Motor neuron (in vitro differentiated cells): ENCODE measurements around the gene PIK3R3. TPM values are rescaled to one million over a fixed set of nuclear protein-coding genes. Genes with fewer than 3 reads are reported as not detected.
"Not testable (repeated sequence)": the region's sequence is repeated elsewhere in the genome, so short reads cannot be mapped to it uniquely, and the experiment has no call there.

Experiments used
- ATAC-seq, 8 experiments: fragments of 200-7000 bp; cut with Tn5 transposase; replicated peaks in 6 of 8; 2 replicates each; pipeline ENCODE4 v1.8.0; 2021; ENCODE audit warnings: mild to moderate bottlenecking in 8 of 8, moderate library complexity in 8 of 8
- H3K27ac ChIP-seq, 2 donors: fragments of 250-450 bp; sonication (Bioruptor Pico); 2 replicates each; pipeline ENCODE4 v1.9.0; 2021; ENCODE audit warnings: antibody characterized with exemption in 2 of 2, mild to moderate bottlenecking in 2 of 2, moderate library complexity in 1 of 2
- H3K4me1 ChIP-seq, 2 donors: fragments of 250-450 bp; sonication (Bioruptor Pico); replicated peaks in 1 of 2; 2 replicates each; pipeline ENCODE4 v1.6.1; 2021; ENCODE audit warnings: antibody characterized with exemption in 2 of 2, mild to moderate bottlenecking in 2 of 2, moderate library complexity in 1 of 2
- H3K4me3 ChIP-seq, 5 donors: fragments of 250-450 bp; sonication (Bioruptor Pico); 2 replicates each; pipeline ENCODE4 v1.9.0; 2021; ENCODE audit warnings: antibody characterized with exemption in 5 of 5, mild to moderate bottlenecking in 5 of 5, moderate library complexity in 4 of 5
- WGBS, 10 experiments: fragments of 450-650 bp; shearing (Covaris generic); methylation state at CpG; one replicate each; pipeline ENCODE4 v1.0.0; 2022; 5-methylcytosine and 5-hydroxymethylcytosine counted together
- in situ Hi-C, 9 experiments: fragments of 400-800 bp; cut with MboI; loops; one replicate each; pipeline ENCODE4 v1.15.0; 2021; ENCODE audit warnings: low sequenced_read_pairs in 9 of 9, low pct_unique_long_range_greater_than_20kb in 2 of 9; ENCODE audit not compliant: unreplicated experiment in 9 of 9
- total RNA-seq, 8 experiments: library from RNA; unstranded; fragments of 300-600 nt; gene quantifications; 2 replicates each; pipeline versions ENCODE4 v1.2.3 to v1.2.4, GENCODE V29; 2022

Gene PIK3R3
- total RNA-seq, 8 experiments from 2014 or later: 11.6 to 137 (median 39.1) TPM

DNA sequence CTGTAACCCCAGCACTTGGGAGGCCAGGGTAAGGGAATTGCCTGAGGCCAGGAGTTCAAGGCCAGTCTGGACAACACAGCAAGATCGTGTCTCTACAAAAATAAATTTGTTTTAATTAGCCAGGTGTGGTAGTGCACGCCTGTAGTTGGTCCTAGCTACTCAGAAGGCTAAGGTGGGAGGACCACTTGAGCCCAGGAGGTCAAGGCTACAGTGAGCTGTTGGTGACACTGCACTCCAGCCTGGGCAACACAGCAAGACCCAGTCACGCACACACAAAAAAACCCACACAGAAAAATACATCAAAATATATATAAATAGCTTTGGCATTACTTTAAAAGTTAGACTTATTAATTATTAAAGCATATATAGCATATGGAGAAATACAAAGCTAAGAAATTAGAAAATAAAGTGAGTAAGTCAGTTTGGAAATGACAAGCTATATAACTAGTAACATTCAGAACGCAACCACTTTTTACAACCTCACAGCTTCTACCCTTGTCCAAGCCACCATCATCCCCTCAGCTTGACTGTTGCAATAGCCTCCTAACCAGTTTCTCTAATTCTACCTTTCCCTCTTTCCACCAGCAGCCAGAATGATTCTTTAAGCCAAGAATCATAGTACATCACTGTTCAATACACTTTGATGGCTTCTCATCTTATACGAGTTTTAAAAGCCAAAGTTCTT lies 14.5 kb downstream of the PIK3R3 start:
- no peaks in the 10 kb centered on the region for H3K4me1 ChIP-seq
- H3K4me3 ChIP-seq: no peak overlapping the region
- no peak for ATAC-seq
- H3K27ac ChIP-seq: no peak overlapping the region
- in situ Hi-C loops: no loop called here
- WGBS, 10 experiments: 64 to 100% (median 93%) methylated on average over 1 to 5 of the region's 5 CpGs

DNA sequence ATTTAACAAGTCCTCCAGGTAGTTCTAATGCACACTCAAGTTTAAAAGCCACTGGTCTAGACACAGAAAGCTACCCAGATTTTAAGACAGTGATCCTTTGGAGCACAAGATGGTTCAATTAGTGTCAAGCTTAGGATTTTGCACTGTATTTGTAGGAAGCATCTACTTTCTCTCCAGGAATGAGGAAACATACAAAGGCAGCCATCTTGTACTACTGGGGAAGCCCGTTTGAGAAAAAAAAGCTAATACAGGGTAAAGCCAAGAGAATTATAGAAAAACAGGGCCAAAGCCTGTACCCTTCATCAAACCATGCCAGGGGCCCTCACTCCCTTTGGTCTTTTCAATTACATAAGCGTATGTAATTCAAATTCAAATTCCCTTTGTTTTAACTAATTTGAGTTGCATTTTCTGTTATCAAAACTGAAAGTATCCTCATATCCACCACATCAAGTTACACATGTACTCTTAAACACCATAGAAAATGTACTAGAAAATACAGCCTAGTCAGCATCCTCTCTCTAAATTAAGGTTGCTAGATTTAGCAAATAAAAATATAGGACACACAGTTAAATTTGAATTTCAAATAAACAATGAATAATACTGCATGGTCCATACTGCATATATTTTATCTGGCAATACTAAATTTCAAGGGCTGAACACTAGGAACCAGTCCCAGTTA lies 17.4 kb downstream of the PIK3R3 start:
- 0 to 100% (median 85%) methylated on average over 1 to 2 of the region's 2 CpGs; no CpG with 5 or more reads in 1 of the 10 experiments for WGBS, 10 experiments
- Histone ChIP-seq H3K27ac (no peak overlapping the region), H3K4me1 (no peaks in the 10 kb centered on the region), H3K4me3 (no peak overlapping the region)
- peak in 1 of 8 experiments; percentile 65 for ATAC-seq
- in situ Hi-C loops: no loop called here

DNA sequence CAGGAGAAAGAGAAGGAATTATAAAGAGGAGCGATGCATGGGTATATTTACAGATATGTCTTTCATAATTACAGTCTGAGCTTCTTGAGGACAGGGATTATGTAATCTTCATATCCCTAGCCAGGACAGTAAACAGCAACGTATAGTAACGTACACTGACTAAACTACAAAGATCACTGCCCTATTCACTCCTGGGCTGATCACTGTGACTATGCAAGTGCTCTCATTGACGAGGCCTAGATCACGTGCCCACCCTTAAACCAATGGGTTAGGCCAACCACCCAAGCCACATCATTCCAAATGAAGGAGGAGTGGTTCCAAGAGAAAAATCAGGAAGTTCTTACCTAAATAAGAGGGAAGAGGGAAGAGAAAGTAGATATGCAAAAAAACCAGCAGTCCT lies 18.5 kb downstream of the PIK3R3 start:
- no peak overlapping the region for H3K4me3 ChIP-seq
- no peak for ATAC-seq
- WGBS, 10 experiments: 63 to 100% (median 93%) methylated on average over 1 to 5 of the region's 5 CpGs; no CpG with 5 or more reads in 1 of the 10 experiments

DNA sequence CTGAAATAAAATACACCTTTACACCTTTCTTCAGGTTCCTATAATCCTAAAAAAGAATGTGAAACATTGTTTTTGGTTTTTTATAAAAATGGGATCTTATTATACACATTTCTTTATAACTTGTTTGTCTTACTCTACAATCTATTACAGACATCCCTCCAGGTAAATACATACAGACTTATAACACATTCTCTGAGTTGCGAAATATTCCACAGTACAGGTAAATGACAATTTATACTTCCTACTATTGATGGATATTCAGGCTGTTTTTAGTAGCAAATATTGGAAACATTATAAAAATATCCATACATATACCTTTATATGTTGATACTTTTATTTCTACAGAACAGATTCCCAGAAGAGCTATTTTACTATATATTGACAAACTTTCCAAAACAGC lies 20.3 kb downstream of the PIK3R3 start:
- ATAC-seq: no peak
- Histone ChIP-seq H3K4me1 (no peaks in the 10 kb centered on the region), H3K27ac (no peak overlapping the region), H3K4me3 (no peak overlapping the region)
- 92 to 100% (median 100%) methylated on average over 1 of the region's 1 CpG; no CpG with 5 or more reads in 1 of the 10 experiments for WGBS, 10 experiments
- in situ Hi-C loops: no loop called here

More for the DNA sequence above, 18.5 kb downstream of the PIK3R3 start:
- no peaks in the 10 kb centered on the region for H3K4me1 ChIP-seq
- H3K27ac ChIP-seq: no peak overlapping the region
- in situ Hi-C loops: no loop called here

DNA sequence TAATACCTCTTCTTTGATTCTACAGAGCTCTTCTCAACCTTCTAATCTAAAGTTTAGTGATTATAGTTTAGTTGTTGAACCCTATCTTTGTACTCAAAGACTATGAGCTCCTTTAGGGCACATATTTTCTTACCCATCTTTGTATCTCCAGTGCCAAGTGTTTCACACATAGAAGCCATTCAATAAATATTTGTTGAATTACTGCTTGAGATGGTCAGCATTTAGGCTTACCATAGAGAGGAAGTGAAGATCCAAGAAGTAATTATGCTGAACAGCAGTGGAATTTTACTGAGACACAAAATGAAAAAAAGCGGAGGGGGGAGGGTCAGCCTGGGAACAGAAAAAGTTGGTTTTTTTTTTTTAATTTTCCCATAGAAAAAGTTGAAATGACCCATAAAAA lies 21.9 kb downstream of the PIK3R3 start:
- in situ Hi-C loops: no loop called here
- WGBS, 10 experiments: 55 to 100% (median 100%) methylated on average over 1 of the region's 1 CpG; no CpG with 5 or more reads in 1 of the 10 experiments
- H3K27ac ChIP-seq: no peak overlapping the region
- no peak overlapping the region for H3K4me3 ChIP-seq
- no peaks in the 10 kb centered on the region for H3K4me1 ChIP-seq
- no peak for ATAC-seq

DNA sequence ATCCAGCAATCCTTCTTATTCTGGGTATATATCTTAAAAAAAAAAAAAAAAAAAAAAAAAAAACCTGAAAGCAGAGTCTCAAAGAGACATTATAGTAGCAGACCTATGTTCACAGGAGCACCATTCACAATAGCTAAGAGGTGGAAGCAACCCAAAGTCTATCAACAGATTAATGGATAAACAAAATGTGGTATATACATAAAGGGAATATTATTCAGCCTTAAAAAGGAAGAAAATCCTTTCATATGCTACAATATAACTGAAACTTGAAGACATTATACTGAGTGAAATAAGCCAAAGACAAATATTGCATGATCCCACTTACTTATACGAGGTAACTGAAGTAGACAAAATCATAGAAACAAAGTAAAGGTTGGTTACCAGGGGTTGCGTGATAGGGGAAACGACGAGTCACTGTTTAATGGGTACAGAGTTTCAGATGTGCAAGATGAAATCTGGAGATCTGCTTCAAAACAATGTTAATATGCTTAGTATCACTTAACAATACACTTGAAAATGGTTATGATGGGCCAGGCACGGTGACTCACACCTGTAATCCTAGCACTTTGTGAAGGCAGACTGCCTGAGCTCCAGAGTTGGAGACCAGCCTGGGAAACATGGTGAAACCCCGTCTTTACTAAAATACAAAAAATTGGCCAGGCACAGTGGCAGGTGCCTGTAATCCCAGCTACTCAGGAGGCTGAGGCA lies 29.5 kb downstream of the PIK3R3 start:
- Histone ChIP-seq H3K4me1 (no peaks in the 10 kb centered on the region), H3K4me3 (no peak overlapping the region), H3K27ac (no peak overlapping the region)
- in situ Hi-C loops: no loop called here
- 27 to 100% (median 94%) methylated on average over 1 to 6 of the region's 6 CpGs; no CpG with 5 or more reads in 1 of the 10 experiments for WGBS, 10 experiments
- no peak for ATAC-seq

DNA sequence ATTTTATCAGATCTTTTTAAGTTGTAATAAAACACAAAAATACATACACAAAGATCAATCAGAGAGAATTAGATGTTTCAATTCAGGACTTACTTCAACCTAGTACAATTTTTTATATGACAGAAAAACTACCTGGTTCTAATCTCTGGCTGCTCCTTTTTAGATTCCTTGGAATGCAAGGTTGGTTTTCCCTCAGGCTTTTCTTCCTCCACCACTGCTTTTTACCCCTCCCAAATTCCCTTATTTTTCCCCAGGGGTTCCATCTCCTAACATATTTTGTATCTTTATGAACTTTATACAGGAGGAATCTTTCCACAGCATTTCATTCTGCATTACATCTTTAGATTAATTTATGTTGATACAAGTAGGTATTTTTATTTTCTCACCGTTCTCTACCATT lies 33.2 kb downstream of the PIK3R3 start:
- ATAC-seq: no peak
- 0 to 100% (median 95%) methylated on average over 1 of the region's 1 CpG for WGBS, 10 experiments
- no peak overlapping the region for H3K4me3 ChIP-seq
- no peaks in the 10 kb centered on the region for H3K4me1 ChIP-seq
- H3K27ac ChIP-seq: no peak overlapping the region
- in situ Hi-C loops: no loop called here

DNA sequence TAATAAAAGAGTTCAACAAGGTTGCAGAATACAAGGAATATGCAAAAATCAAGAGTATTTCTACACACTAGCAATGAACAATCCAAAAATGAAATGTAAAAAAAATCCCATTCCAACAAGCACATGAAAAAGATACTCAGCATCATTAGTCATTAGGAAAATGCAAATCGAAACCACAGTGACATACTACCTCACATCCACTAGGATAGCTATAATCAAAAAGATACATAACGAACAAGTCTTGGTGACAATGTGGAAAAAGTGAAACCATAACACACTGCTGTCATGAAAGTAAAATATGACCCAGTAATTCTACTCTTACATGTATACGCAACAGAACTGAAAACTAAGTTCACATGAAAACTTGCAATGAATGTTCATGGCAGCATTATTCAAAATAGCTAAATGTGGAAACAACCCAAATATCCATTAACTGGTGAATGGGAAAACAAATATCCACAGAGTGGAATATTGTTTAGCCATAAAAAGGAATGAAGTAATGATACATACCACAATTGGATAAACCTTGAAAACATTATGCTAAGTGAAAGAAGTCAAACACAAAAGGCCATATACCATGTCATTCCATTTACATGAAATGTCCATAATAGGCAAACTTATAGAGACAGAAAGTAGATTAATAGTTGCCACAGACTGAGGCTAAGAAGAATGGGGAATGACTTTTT lies 34.3 kb downstream of the PIK3R3 start:
- Histone ChIP-seq H3K4me3 (no peak overlapping the region), H3K27ac (no peak overlapping the region), H3K4me1 (no peaks in the 10 kb centered on the region)
- peak in 2 of 8 experiments; percentile 67 to 86 for ATAC-seq
- 54 to 100% (median 88%) methylated on average over 1 to 3 of the region's 3 CpGs for WGBS, 10 experiments
- in situ Hi-C loops: no loop called here

DNA sequence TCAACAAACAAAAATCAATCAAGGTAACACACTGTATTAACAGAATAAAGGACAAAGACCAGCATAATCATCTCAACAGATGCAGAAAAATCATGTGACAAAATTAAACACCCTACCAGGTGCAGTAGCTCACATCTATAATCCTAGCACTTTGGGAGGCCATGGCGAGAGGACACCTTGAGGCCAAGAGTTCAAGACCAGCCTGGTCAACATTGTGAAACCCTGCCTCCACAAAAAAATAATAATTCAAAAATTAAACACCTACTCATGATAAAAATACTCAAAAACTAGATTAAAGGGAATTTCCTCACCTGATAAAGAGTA lies 35.3 kb downstream of the PIK3R3 start:
- Histone ChIP-seq H3K4me1 (no peaks in the 10 kb centered on the region), H3K4me3 (no peak overlapping the region), H3K27ac (no peak overlapping the region)
- no peak for ATAC-seq
- 57 to 100% (median 90%) methylated on average over 1 of the region's 1 CpG; no CpG with 5 or more reads in 5 of the 10 experiments for WGBS, 10 experiments
- in situ Hi-C loops: no loop called here

DNA sequence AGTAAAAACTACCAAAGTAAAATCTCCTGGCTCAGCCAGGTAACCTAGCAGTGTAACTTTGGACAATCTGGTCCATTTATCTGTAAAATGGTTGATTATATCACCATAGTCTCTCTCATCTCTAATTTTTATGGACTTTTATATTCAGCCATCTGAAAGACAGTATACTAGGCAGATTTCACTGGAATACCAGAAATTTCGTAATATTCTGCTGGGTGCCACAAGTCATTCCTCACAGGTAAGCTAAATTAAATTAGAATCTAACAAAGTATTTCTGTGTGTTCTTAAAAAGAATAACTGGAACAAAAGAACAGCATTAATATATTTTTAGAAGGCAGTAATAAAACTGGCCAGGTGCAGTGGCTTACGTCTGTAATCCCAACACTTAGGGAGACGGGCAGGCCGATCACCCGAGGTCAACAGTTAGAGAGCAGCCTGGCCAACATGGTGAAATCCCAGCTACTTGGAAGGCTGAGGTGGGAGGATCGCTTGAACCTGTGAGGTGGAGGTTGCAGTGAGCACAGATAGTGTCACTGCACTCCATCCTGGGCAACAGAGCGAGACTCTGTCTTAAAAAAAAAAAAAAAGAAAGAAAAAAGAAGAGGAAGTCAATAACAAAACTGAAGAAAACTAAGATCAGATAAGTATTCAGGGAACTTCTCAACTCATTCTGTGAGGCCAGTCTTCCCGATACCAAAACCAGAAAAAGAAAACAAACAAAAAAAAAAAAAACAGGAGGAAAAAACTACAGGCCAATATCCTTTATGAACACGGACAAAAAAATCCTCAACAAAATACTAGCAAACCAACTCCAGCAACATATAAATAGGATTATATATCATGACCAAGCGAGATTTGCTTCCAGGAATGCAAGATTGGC lies 35.9 kb downstream of the PIK3R3 start:
- H3K27ac ChIP-seq: no peak overlapping the region
- no peaks in the 10 kb centered on the region for H3K4me1 ChIP-seq
- in situ Hi-C loops: no loop called here
- ATAC-seq: no peak
- 73 to 97% (median 91%) methylated on average over 5 to 10 of the region's 10 CpGs for whole genome bisulfite sequencing, 10 experiments
- no peak overlapping the region for H3K4me3 ChIP-seq

DNA sequence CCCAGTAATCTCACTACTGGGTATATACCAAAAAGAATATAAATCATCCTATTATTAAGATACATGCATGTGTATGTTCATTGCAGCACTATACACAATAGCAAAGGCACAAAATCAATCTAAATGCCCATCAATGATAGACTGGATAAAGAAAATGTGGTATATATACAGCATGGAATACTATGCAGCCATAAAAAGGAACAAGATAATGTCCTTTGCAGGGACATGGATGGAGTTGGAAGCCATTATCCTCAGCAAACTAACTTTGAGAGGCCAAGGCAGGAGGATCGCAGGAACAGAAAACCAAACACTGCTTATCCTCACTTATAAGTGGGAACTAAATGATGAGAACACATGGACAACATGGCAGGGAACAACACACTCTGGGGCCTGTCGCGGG lies 37.3 kb downstream of the PIK3R3 start:
- WGBS, 10 experiments: 57 to 100% (median 100%) methylated on average over 1 to 3 of the region's 3 CpGs; no CpG with 5 or more reads in 1 of the 10 experiments
- in situ Hi-C loops, H3K4me1 ChIP-seq, H3K27ac ChIP-seq, H3K4me3 ChIP-seq, ATAC-seq: not testable (repeated sequence)

DNA sequence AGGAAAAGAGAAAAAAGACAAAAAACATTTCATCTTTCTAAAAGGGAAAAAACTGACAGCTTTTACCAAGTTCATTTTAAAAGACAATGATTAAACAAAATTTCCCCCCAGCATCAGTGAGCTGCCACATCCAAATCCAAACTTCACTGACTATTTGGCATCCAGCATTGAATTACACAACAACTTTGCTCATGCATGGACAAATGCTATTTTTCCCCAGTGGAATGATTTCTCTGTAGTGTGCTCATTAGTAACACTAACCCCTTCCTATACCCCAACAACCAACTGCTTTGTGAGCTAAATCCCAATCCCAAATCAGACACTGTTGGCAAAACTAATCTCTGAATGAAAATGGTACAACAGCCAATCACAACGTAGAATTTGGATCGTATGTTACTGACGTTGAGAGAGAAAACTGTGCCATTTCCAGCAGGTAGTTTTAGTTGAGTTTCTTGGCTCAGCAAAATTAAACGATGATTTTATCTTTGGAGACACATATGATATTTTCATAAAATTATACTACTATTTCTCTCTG lies 37.9 kb downstream of the PIK3R3 start:
- ATAC-seq: no peak
- 17 to 100% (median 89%) methylated on average over 1 to 4 of the region's 4 CpGs for WGBS, 10 experiments
- no peaks in the 10 kb centered on the region for H3K4me1 ChIP-seq
- H3K27ac ChIP-seq: no peak overlapping the region
- in situ Hi-C loops: no loop called here
- no peak overlapping the region for H3K4me3 ChIP-seq
